WTC11 (cell line): ENCODE data around the gene ARL4C. TPM values are rescaled to one million over a fixed set of nuclear protein-coding genes. Genes with fewer than 3 reads are reported as not detected.

Source experiments
- ATAC-seq: fragments of 200-7000 bp; cut with Tn5 transposase; 2 replicates; pipeline ENCODE4 v1.10.0; 2021; ENCODE audit warnings: mild to moderate bottlenecking, moderate library complexity
- CTCF ChIA-PET: fragments of 300-600 bp; sonication (Branson Sonifier 250); formaldehyde crosslinking; loops from one replicate; lab custom pipeline; 2021; ENCODE audit warnings: antibody characterized with exemption; lab: Charles Lee
- POLR2A ChIA-PET: fragments of 350-600 bp; sonication (Branson Sonifier 250); formaldehyde crosslinking; loops from one replicate; lab custom pipeline; 2021; ENCODE audit warnings: antibody characterized with exemption; lab: Charles Lee
- DNase-seq: peaks from one replicate; pipeline ENCODE4 v3.0.0; 2021; ENCODE audit warnings: low spot score
- H3K27ac Mint-ChIP-seq: 2 replicates; pipeline ENCODE4 v1.8.0; 2021; ENCODE audit warnings: mixed read lengths
- H3K27me3 Mint-ChIP-seq: 2 replicates; pipeline ENCODE4 v1.8.0; 2021; ENCODE audit warnings: low read depth, mild to moderate bottlenecking, moderate library complexity, mixed read lengths
- H3K36me3 Mint-ChIP-seq: 2 replicates; pipeline ENCODE4 v1.8.0; 2021; ENCODE audit warnings: mixed read lengths
- H3K4me1 Mint-ChIP-seq: 2 replicates; pipeline ENCODE4 v1.8.0; 2022; ENCODE audit warnings: mixed read lengths
- H3K4me3 Mint-ChIP-seq: 2 replicates; pipeline ENCODE4 v1.8.0; 2021; ENCODE audit warnings: mild to moderate bottlenecking, moderate library complexity, mixed read lengths
- H3K9me3 Mint-ChIP-seq: 2 replicates; pipeline ENCODE4 v1.8.0; 2021; ENCODE audit warnings: mixed read lengths
- ARID4B ChIP-seq: sonication (generic); formaldehyde crosslinking; IDR thresholded peaks from 2 replicates; pipeline ENCODE4 v1.8.0; 2023; ENCODE audit warnings: missing genetic modification reagents, mild to moderate bottlenecking, borderline replicate concordance
- ATF1 ChIP-seq: sonication (generic); formaldehyde crosslinking; IDR thresholded peaks from 2 replicates; pipeline ENCODE4 v1.8.1; 2023; ENCODE audit warnings: mild to moderate bottlenecking, moderate library complexity, missing genetic modification reagents
- CDX4 ChIP-seq: fragments of 250-450 bp; sonication (Bioruptor Pico); IDR thresholded peaks from 2 replicates; pipeline ENCODE4 v1.9.0; 2021; ENCODE audit warnings: moderate library complexity, mild to moderate bottlenecking, inconsistent platforms, borderline replicate concordance
- E2F1 ChIP-seq: sonication (generic); formaldehyde crosslinking; IDR thresholded peaks from 2 replicates; pipeline ENCODE4 v1.8.0; 2022; ENCODE audit warnings: mild to moderate bottlenecking, missing genetic modification reagents
- ELF4 ChIP-seq: sonication (generic); formaldehyde crosslinking; IDR thresholded peaks from 2 replicates; pipeline ENCODE4 v1.8.1; 2022; ENCODE audit warnings: low read depth, mild to moderate bottlenecking, moderate library complexity, missing genetic modification reagents
- FOXP1 ChIP-seq: sonication (generic); formaldehyde crosslinking; IDR thresholded peaks from 2 replicates; pipeline ENCODE4 v1.8.0; 2022; ENCODE audit warnings: missing genetic modification reagents, mild to moderate bottlenecking, moderate library complexity, borderline replicate concordance
- GTF2I ChIP-seq: fragments of 250-450 bp; sonication (Bioruptor Pico); conservative IDR thresholded peaks from 2 replicates; pipeline ENCODE4 v1.4.0; 2021; ENCODE audit warnings: mild to moderate bottlenecking
- MAX ChIP-seq: sonication (generic); formaldehyde crosslinking; IDR thresholded peaks from 2 replicates; pipeline ENCODE4 v1.8.0; 2022; ENCODE audit warnings: mild to moderate bottlenecking, missing genetic modification reagents
- MLX ChIP-seq: sonication (generic); formaldehyde crosslinking; IDR thresholded peaks from 2 replicates; pipeline ENCODE4 v1.8.1; 2023; ENCODE audit warnings: mild to moderate bottlenecking, missing genetic modification reagents, moderate library complexity
- PRRX2 ChIP-seq: fragments of 250-450 bp; sonication (Bioruptor Pico); IDR thresholded peaks from 2 replicates; pipeline ENCODE4 v1.8.0; 2021; ENCODE audit warnings: mild to moderate bottlenecking
- TCF7 ChIP-seq: sonication (generic); formaldehyde crosslinking; IDR thresholded peaks from 2 replicates; pipeline ENCODE4 v1.8.0; 2022; ENCODE audit warnings: mild to moderate bottlenecking, low read depth, missing genetic modification reagents, moderate library complexity
- USF1 ChIP-seq: sonication (generic); formaldehyde crosslinking; IDR thresholded peaks from 2 replicates; pipeline ENCODE4 v1.8.0; 2022; ENCODE audit warnings: mild to moderate bottlenecking, missing genetic modification reagents
- ZBTB21 ChIP-seq: sonication (generic); formaldehyde crosslinking; IDR thresholded peaks from 2 replicates; pipeline ENCODE4 v1.8.1; 2023; ENCODE audit warnings: mild to moderate bottlenecking, missing genetic modification reagents, borderline replicate concordance
- ZNF219 ChIP-seq: sonication (generic); formaldehyde crosslinking; IDR thresholded peaks from 2 replicates; pipeline ENCODE4 v1.8.0; 2023; ENCODE audit warnings: missing genetic modification reagents, mild to moderate bottlenecking, borderline replicate concordance
- ZNF396 ChIP-seq: fragments of 250-450 bp; sonication (Bioruptor Pico); IDR thresholded peaks from 2 replicates; pipeline ENCODE4 v1.8.0; 2021; ENCODE audit warnings: mild to moderate bottlenecking, moderate library complexity, borderline replicate concordance
- ZNF416 ChIP-seq: fragments of 250-450 bp; sonication (Bioruptor Pico); IDR thresholded peaks from 2 replicates; pipeline ENCODE4 v1.9.0; 2021; ENCODE audit warnings: mild to moderate bottlenecking, inconsistent platforms
- total RNA-seq: library from RNA; stranded (reverse); gene quantifications from 3 replicates; pipeline ENCODE4 v1.2.3, GENCODE V29; 2021

The ARL4C gene
- total RNA-seq, 1 experiment from 2014 or later = 10.6 TPM

GRCh38 chr2:234480337-234480736 lies 16.5 kb downstream of the ARL4C start:
- CTCF ChIA-PET = no interaction called here
- POLR2A ChIA-PET = no interaction called here
- Mint-ChIP-seq H3K9me3 (peaks cover 6% of the 10 kb centered on the region; the same call in 1 of the 2 replicates), H3K4me1 (no peaks in the 10 kb centered on the region), H3K36me3 (no peaks in the 10 kb centered on the region), H3K4me3 (no peak overlapping the region), H3K27ac (no peak overlapping the region), H3K27me3 (no peaks in the 10 kb centered on the region)
- TF ChIP-seq ATF1 (CRISPR knock-in tag) (no peak), USF1 (CRISPR knock-in tag) (no peak), ZNF416 (CRISPR knock-in tag) (no peak), ZNF396 (CRISPR knock-in tag) (no peak), CDX4 (CRISPR knock-in tag) (no peak), FOXP1 (CRISPR knock-in tag) (no peak), MAX (CRISPR knock-in tag) (no peak), ZBTB21 (CRISPR knock-in tag) (no peak), TCF7 (CRISPR knock-in tag) (no peak), MLX (no peak)
- DNase-seq (no peak), ATAC-seq (no peak)

GRCh38 chr2:234479465-234479864 lies 17.4 kb downstream of the ARL4C start:
- DNase-seq (no peak), ATAC-seq (no peak)
- Mint-ChIP-seq H3K27me3 (no peaks in the 10 kb centered on the region), H3K36me3 (no peaks in the 10 kb centered on the region), H3K4me1 (no peaks in the 10 kb centered on the region), H3K9me3 (peaks cover 6% of the 10 kb centered on the region; the same call in 1 of the 2 replicates), H3K27ac (no peak overlapping the region), H3K4me3 (no peak overlapping the region)
- ChIA-PET CTCF (interaction anchor here (0.5 kb wide), 1 partner anchor 32 kb away, joined by 4 read pairs; no protein-coding TSS in a partner anchor), POLR2A (no interaction called here)
- TF ChIP-seq GTF2I (CRISPR knock-in tag) (no peak), PRRX2 (no peak), ZNF396 (CRISPR knock-in tag) (no peak), E2F1 (CRISPR knock-in tag) (no peak), ARID4B (CRISPR knock-in tag) (no peak), ZNF219 (CRISPR knock-in tag) (no peak), ELF4 (no peak)
